ENCODE data around the gene PAPOLB.

PAPOLB gene

DNA sequence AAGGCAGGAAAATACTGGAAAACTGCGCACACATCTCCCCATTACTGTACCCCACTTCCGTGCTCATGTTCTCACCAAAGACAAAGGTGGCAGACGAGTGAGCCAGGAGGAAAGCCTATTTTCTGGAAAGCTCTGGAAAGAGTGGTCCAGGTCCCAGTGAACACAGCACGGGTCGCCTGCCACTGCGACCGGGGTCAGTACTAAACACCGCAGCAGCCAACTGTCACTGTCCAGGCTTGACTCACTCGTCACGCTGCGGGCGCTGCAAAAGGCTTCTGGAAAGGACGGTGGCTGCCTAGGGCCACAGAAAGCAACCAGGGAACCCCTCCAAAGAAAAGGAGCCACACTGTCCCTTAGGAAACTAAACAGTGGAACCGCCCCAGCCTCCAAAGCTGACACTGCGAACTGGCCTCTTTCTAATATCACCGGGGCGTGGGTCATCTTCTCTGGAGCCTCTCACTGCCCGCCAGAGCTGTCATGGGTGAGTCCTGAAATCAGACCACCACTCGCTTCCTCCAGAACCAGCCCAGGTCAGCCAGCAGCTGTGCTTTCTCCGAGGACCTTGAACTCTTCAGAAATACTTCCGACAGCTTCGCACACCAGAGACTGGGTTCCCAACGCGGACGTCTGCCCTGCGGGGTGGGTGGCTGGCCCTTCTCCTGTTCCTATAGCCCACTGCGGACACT lies 17.7 kb upstream of the PAPOLB start:
- no peak for TF ChIP-seq Cebpa-rat (IDR thresholded peaks at IDR 0.05)
- Histone ChIP-seq H3K9me3 (no peaks in the 10 kb centered on the region), H3K27ac (peak overlapping the region; percentile 89), H3K4me2 (peak overlapping the region; percentile 96), H3K36me3 (peaks cover 35% of the 10 kb centered on the region), H4K20me1 (no peaks in the 10 kb centered on the region), H3K27me3 (no peaks in the 10 kb centered on the region), H3K4me1 (peaks cover 72% of the 10 kb centered on the region), H3K9ac (peak overlapping the region; percentile 74), H3K4me3 (peak overlapping the region; percentile 45; the same call in 1 of the 2 replicates)

- Histone ChIP-seq H3K4me2 (peak overlapping the region; percentile 96), H3K27ac (peak overlapping the region; percentile 89), H3K9ac (peak overlapping the region; percentile 74; the same call in 1 of the 2 replicates), H3K9me3 (no peaks in the 10 kb centered on the region), H3K36me3 (peaks cover 44% of the 10 kb centered on the region), H4K20me1 (no peaks in the 10 kb centered on the region), H3K4me3 (no peak overlapping the region), H3K27me3 (no peaks in the 10 kb centered on the region), H3K4me1 (peaks cover 74% of the 10 kb centered on the region)
- TF ChIP-seq Cebpa-rat (IDR thresholded peaks at IDR 0.05), result no peak
Measured at GRCh38 chr7:4878336-4879335, 16.8 kb upstream of the PAPOLB start.

GRCh38 chr7:4876586-4876985 lies 14.8 kb upstream of the PAPOLB start:
- TF ChIP-seq Cebpa-rat (IDR thresholded peaks at IDR 0.05), result no peak
- no peak overlapping the region for H3K4me3 ChIP-seq
- H3K9me3 ChIP-seq, result no peaks in the 10 kb centered on the region
- no peak overlapping the region for H3K4me2 ChIP-seq
- no peak overlapping the region for H3K27ac ChIP-seq
- peaks cover 81% of the 10 kb centered on the region for H3K4me1 ChIP-seq
- H4K20me1 ChIP-seq, result peaks cover 9% of the 10 kb centered on the region
- peaks cover 46% of the 10 kb centered on the region for H3K36me3 ChIP-seq
- no peak overlapping the region for H3K9ac ChIP-seq
- H3K27me3 ChIP-seq, result no peaks in the 10 kb centered on the region

DNA sequence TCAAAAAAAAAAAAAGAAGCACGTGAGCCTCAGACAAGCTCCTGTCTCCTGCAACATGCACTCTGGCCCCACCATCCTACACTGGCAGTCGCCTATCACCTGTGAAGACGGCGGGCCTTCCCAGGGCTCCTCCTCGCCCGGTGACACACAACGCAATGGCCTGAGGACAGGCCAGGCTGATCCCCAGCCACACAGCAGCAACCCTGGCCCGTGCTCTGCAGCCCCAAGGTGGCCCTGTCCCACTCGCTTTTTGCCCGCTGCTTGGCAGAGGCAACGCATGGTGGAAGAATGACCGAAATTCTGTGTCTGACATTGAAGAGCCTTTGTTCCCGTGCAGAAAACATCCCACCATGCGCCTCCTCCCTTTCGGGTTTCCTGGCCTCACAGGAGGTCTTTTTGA lies 13.6 kb upstream of the PAPOLB start:
- Histone ChIP-seq H4K20me1 (peaks cover 13% of the 10 kb centered on the region), H3K9ac (no peak overlapping the region), H3K4me2 (no peak overlapping the region; the same call in 1 of the 2 replicates), H3K9me3 (no peaks in the 10 kb centered on the region), H3K27ac (no peak overlapping the region), H3K4me1 (peaks cover 82% of the 10 kb centered on the region), H3K36me3 (peaks cover 46% of the 10 kb centered on the region), H3K4me3 (no peak overlapping the region), H3K27me3 (no peaks in the 10 kb centered on the region)
- TF ChIP-seq Cebpa-rat (IDR thresholded peaks at IDR 0.05), result no peak

DNA sequence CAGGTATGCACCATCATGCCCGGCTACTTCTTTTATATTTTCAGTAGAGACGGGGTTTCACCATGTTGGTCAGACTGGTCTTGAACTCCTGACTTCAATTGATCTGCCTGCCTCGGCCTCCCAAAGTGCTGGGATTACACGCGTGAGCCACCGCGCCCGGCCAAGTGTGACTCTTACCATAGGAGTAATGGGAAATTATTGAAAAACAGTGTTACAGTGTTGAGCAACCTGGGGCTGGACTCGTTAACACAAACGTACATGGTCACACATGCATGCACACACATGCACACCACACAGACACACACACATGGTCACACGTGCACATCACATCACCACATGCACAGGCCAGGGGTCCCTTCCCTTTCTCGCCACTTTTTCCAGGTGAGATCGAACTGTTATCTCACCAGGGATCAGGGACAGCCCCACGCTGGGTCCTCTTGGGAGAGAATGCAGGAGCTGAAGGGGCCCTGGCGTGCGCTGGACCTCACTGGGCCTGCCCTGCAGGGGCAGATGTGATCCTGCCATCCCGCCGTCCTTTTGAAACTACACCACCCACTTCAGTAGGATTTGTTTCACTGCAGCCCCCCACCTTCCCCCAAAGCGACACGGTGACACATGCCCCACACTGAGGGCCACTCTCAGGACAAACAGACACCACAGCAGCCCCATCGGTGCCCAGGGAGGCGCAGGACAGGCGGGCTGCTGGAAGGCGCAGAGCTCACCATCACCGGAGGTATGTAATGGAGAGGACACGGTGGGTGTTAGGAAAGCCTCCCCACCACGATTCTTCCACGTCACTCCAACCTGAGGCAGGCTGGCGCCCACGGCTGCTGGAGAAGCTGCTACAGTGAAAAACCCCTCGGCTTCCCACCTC lies 11.5 kb upstream of the PAPOLB start:
- Histone ChIP-seq H3K27ac (peak overlapping the region; percentile 33), H3K4me3 (no peak overlapping the region), H4K20me1 (peaks cover 13% of the 10 kb centered on the region), H3K36me3 (peaks cover 49% of the 10 kb centered on the region), H3K27me3 (no peaks in the 10 kb centered on the region), H3K4me1 (peaks cover 78% of the 10 kb centered on the region), H3K9me3 (peaks cover 8% of the 10 kb centered on the region; the same call in 1 of the 2 replicates), H3K4me2 (peak overlapping the region; percentile 71), H3K9ac (peak overlapping the region; percentile 25; the same call in 1 of the 2 replicates)
- TF ChIP-seq Cebpa-rat (IDR thresholded peaks at IDR 0.05), result no peak

GRCh38 chr7:4871930-4872675 lies 10.3 kb upstream of the PAPOLB start:
- no peak for TF ChIP-seq Cebpa-rat (IDR thresholded peaks at IDR 0.05)
- H3K36me3 ChIP-seq, result peaks cover 42% of the 10 kb centered on the region
- no peak overlapping the region for H3K4me3 ChIP-seq
- peak overlapping the region; percentile 71 for H3K4me2 ChIP-seq
- H3K9ac ChIP-seq, result no peak overlapping the region
- H3K4me1 ChIP-seq, result peaks cover 66% of the 10 kb centered on the region
- peaks cover 13% of the 10 kb centered on the region for H4K20me1 ChIP-seq
- peaks cover 11% of the 10 kb centered on the region; the same call in 1 of the 2 replicates for H3K9me3 ChIP-seq
- 0 out of 2 replicates have a peak overlapping the region, but pooled peaks have one; percentile 1 for H3K27ac ChIP-seq
- H3K27me3 ChIP-seq, result no peaks in the 10 kb centered on the region

- 0 out of 2 replicates have a peak overlapping the region, but pooled peaks have one; percentile 1 for H3K27ac ChIP-seq
- H3K9ac ChIP-seq, result peak overlapping the region; percentile 3; the same call in 1 of the 2 replicates
- peaks cover 18% of the 10 kb centered on the region for H3K9me3 ChIP-seq
- TF ChIP-seq Cebpa-rat (IDR thresholded peaks at IDR 0.05), result no peak
- H3K27me3 ChIP-seq, result no peaks in the 10 kb centered on the region
- H4K20me1 ChIP-seq, result peaks cover 13% of the 10 kb centered on the region
- H3K4me3 ChIP-seq, result no peak overlapping the region
- peak overlapping the region; percentile 71 for H3K4me2 ChIP-seq
- H3K36me3 ChIP-seq, result peaks cover 39% of the 10 kb centered on the region
- peaks cover 58% of the 10 kb centered on the region for H3K4me1 ChIP-seq
Measured at GRCh38 chr7:4871056-4871680, 9.3 kb upstream of the PAPOLB start.

DNA sequence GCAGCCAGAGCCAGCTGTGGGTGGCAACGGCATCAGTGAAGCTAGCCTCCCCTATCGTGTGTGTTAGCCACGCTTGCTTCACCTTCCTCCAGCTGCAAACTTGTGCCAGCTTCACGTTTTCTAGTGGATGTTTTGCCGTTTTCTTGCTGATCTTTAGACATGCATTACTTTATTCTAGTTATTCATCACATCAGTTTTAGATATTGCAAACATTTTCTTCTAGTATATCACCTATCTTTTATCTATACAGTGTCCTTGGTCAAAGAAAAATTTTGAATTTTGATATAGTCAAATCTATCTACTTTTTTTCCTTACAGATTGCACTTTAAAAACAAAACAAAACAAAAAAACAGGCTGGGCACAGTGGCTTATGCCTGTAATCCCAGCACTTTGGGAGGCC lies 6.7 kb upstream of the PAPOLB start:
- H3K4me3 ChIP-seq, result no peak overlapping the region
- H3K27me3 ChIP-seq, result no peaks in the 10 kb centered on the region
- H3K4me1 ChIP-seq, result peaks cover 48% of the 10 kb centered on the region
- H3K9ac ChIP-seq, result no peak overlapping the region
- TF ChIP-seq Cebpa-rat (IDR thresholded peaks at IDR 0.05), result no peak
- peaks cover 27% of the 10 kb centered on the region for H3K9me3 ChIP-seq
- no peak overlapping the region for H3K4me2 ChIP-seq
- H3K36me3 ChIP-seq, result peaks cover 26% of the 10 kb centered on the region
- peaks cover 13% of the 10 kb centered on the region for H4K20me1 ChIP-seq
- H3K27ac ChIP-seq, result no peak overlapping the region

All from BLaER1 (cell line).